ENCODE data around the gene TP53TG3D.
A peak's percentile ranks its signal among the peaks of the same experiment; 100 is the strongest.
"Not testable (repeated sequence)": the region's sequence is repeated elsewhere in the genome, so short reads cannot be mapped to it uniquely, and the experiment has no call there.

The TP53TG3D gene

DNA sequence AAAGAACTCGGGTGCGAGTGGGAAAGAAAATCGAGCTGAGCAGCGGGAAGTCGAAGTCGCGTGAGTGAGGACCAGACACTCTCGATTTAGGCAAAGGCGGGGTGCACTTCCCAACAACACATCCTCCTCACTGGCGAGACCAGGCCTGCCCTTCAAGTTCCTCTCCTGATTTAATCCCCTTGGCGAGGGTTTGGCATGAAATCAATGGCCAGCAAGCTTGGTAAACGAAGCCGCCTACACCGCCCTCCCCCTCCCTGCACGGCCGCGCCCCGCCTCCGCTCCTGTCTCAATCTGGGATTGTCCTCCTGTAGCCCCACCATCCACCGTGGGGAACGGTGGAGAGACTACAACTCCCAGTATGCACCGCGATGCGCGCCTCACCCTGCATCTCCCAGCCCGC lies at the start of gene TP53TG3D:
TP53TG3D (plus strand) TSS at position 301 of the 400 bp plus-strand sequence; CDS start at position 369, 68 bp downstream.
- not testable (repeated sequence) for H3K9me3 ChIP-seq (ENCODE audit: insufficient read depth, low read length, severe bottlenecking); ATAC-seq (ENCODE audit: insufficient read depth, low read depth); H3K27ac ChIP-seq (ENCODE audit: low read length); H3K9ac ChIP-seq (ENCODE audit: low read depth, low read length); H3K79me2 ChIP-seq (ENCODE audit: insufficient read depth, low read length); H3K4me2 ChIP-seq (ENCODE audit: insufficient read depth, low read length); DNase-seq; H3K27me3 ChIP-seq (ENCODE audit: insufficient read depth, low read length, poor library complexity); H2AFZ ChIP-seq (ENCODE audit: low read depth, low read length); H3K4me3 ChIP-seq (ENCODE audit: low read depth in 1 of 2, low read length in 2 of 2); H3K4me1 ChIP-seq (ENCODE audit: insufficient read depth, low read length); H4K20me1 ChIP-seq (ENCODE audit: insufficient read depth, low read length); H3K36me3 ChIP-seq (ENCODE audit: insufficient read depth, low read length)

- not testable (repeated sequence) for H3K4me3 ChIP-seq (ENCODE audit: low read depth in 1 of 2, low read length in 2 of 2); H2AFZ ChIP-seq (ENCODE audit: low read depth, low read length); H3K9me3 ChIP-seq (ENCODE audit: insufficient read depth, low read length, severe bottlenecking); H3K27me3 ChIP-seq (ENCODE audit: insufficient read depth, low read length, poor library complexity); H3K36me3 ChIP-seq (ENCODE audit: insufficient read depth, low read length); H3K9ac ChIP-seq (ENCODE audit: low read depth, low read length); H4K20me1 ChIP-seq (ENCODE audit: insufficient read depth, low read length); H3K79me2 ChIP-seq (ENCODE audit: insufficient read depth, low read length); H3K27ac ChIP-seq (ENCODE audit: low read length); H3K4me1 ChIP-seq (ENCODE audit: insufficient read depth, low read length); H3K4me2 ChIP-seq (ENCODE audit: insufficient read depth, low read length); ATAC-seq (ENCODE audit: insufficient read depth, low read depth)
- DNase-seq, result peak; percentile 44
These were observed 421 bp downstream of the TP53TG3D start for GRCh38 chr16:32253507-32253906.

- H4K20me1 ChIP-seq (ENCODE audit: insufficient read depth, low read length); H3K79me2 ChIP-seq (ENCODE audit: insufficient read depth, low read length); H3K27me3 ChIP-seq (ENCODE audit: insufficient read depth, low read length, poor library complexity); H2AFZ ChIP-seq (ENCODE audit: low read depth, low read length); H3K4me2 ChIP-seq (ENCODE audit: insufficient read depth, low read length); H3K4me3 ChIP-seq (ENCODE audit: low read depth in 1 of 2, low read length in 2 of 2); ATAC-seq (ENCODE audit: insufficient read depth, low read depth); H3K9ac ChIP-seq (ENCODE audit: low read depth, low read length); H3K27ac ChIP-seq (ENCODE audit: low read length); H3K4me1 ChIP-seq (ENCODE audit: insufficient read depth, low read length); H3K9me3 ChIP-seq (ENCODE audit: insufficient read depth, low read length, severe bottlenecking); H3K36me3 ChIP-seq (ENCODE audit: insufficient read depth, low read length); DNase-seq: not testable (repeated sequence)
These were observed 8.4 kb downstream of the TP53TG3D start for GRCh38 chr16:32261526-32261925.

- H3K4me3 ChIP-seq (ENCODE audit: low read depth in 1 of 2, low read length in 2 of 2); H3K9me3 ChIP-seq (ENCODE audit: insufficient read depth, low read length, severe bottlenecking); H4K20me1 ChIP-seq (ENCODE audit: insufficient read depth, low read length); H3K4me1 ChIP-seq (ENCODE audit: insufficient read depth, low read length); H3K27ac ChIP-seq (ENCODE audit: low read length); ATAC-seq (ENCODE audit: insufficient read depth, low read depth); H2AFZ ChIP-seq (ENCODE audit: low read depth, low read length); H3K9ac ChIP-seq (ENCODE audit: low read depth, low read length); DNase-seq; H3K36me3 ChIP-seq (ENCODE audit: insufficient read depth, low read length); H3K27me3 ChIP-seq (ENCODE audit: insufficient read depth, low read length, poor library complexity); H3K4me2 ChIP-seq (ENCODE audit: insufficient read depth, low read length); H3K79me2 ChIP-seq (ENCODE audit: insufficient read depth, low read length): not testable (repeated sequence)
These were observed 10.5 kb downstream of the TP53TG3D start for GRCh38 chr16:32263552-32263951.

DNA sequence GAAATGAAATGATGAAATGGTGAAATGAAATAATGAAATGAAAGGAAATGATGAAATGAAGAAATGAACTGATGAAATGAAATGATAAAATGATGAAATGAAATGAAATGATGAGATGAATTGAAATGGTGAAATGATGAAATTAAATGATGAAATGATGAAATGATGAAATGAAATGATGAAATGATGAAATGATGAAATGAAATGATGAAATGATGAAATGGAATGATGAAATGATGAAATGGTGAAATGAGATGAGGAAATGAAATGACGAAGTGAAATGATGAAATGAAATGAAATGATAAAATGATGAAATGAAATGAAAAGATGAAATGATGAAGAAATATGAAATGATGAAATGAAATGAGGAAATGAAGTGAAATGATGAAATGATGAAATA lies 28.8 kb downstream of the TP53TG3D start:
- not testable (repeated sequence) for H3K4me2 ChIP-seq (ENCODE audit: insufficient read depth, low read length); H3K4me1 ChIP-seq (ENCODE audit: insufficient read depth, low read length); H3K27ac ChIP-seq (ENCODE audit: low read length); H2AFZ ChIP-seq (ENCODE audit: low read depth, low read length); H4K20me1 ChIP-seq (ENCODE audit: insufficient read depth, low read length); H3K27me3 ChIP-seq (ENCODE audit: insufficient read depth, low read length, poor library complexity); H3K9ac ChIP-seq (ENCODE audit: low read depth, low read length); H3K79me2 ChIP-seq (ENCODE audit: insufficient read depth, low read length); H3K4me3 ChIP-seq (ENCODE audit: low read depth in 1 of 2, low read length in 2 of 2); H3K9me3 ChIP-seq (ENCODE audit: insufficient read depth, low read length, severe bottlenecking); ATAC-seq (ENCODE audit: insufficient read depth, low read depth); H3K36me3 ChIP-seq (ENCODE audit: insufficient read depth, low read length); DNase-seq

- not testable (repeated sequence) for DNase-seq; H4K20me1 ChIP-seq (ENCODE audit: insufficient read depth, low read length); H3K9me3 ChIP-seq (ENCODE audit: insufficient read depth, low read length, severe bottlenecking); H3K27ac ChIP-seq (ENCODE audit: low read length); H3K4me2 ChIP-seq (ENCODE audit: insufficient read depth, low read length); H3K79me2 ChIP-seq (ENCODE audit: insufficient read depth, low read length); H3K36me3 ChIP-seq (ENCODE audit: insufficient read depth, low read length); H3K9ac ChIP-seq (ENCODE audit: low read depth, low read length); ATAC-seq (ENCODE audit: insufficient read depth, low read depth); H2AFZ ChIP-seq (ENCODE audit: low read depth, low read length); H3K4me3 ChIP-seq (ENCODE audit: low read depth in 1 of 2, low read length in 2 of 2); H3K4me1 ChIP-seq (ENCODE audit: insufficient read depth, low read length); H3K27me3 ChIP-seq (ENCODE audit: insufficient read depth, low read length, poor library complexity)
These were observed 29.9 kb downstream of the TP53TG3D start for GRCh38 chr16:32283024-32283423.

DNA sequence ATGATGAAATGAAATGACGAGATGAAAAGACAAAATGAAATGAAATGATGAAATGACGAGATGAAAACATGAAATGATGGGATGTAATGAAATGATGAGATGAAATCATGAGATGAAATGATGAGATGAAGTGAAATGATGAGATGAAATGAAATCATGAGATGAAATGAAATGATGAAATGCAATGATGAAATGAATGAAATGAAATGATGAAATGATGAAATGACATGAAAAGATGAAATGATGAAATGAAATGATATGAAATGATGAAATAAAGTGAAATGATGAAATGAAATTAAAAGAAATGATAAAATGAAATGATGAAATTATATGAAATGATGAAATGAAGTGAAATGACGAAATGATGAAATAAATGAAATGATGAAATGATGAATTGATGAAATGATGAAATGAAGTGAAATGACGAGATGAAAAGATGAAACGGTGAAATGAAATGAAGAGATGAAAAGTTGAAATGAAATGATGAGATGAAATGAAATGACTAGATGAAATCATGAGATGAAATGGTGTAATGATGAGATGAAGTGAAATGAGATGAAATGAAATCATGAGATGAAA lies 30.9 kb downstream of the TP53TG3D start:
- not testable (repeated sequence) for H4K20me1 ChIP-seq (ENCODE audit: insufficient read depth, low read length); H3K4me2 ChIP-seq (ENCODE audit: insufficient read depth, low read length); H3K27me3 ChIP-seq (ENCODE audit: insufficient read depth, low read length, poor library complexity); ATAC-seq (ENCODE audit: insufficient read depth, low read depth); H3K36me3 ChIP-seq (ENCODE audit: insufficient read depth, low read length); DNase-seq; H3K79me2 ChIP-seq (ENCODE audit: insufficient read depth, low read length); H3K9ac ChIP-seq (ENCODE audit: low read depth, low read length); H3K4me1 ChIP-seq (ENCODE audit: insufficient read depth, low read length); H3K27ac ChIP-seq (ENCODE audit: low read length); H3K9me3 ChIP-seq (ENCODE audit: insufficient read depth, low read length, severe bottlenecking); H3K4me3 ChIP-seq (ENCODE audit: low read depth in 1 of 2, low read length in 2 of 2); H2AFZ ChIP-seq (ENCODE audit: low read depth, low read length)

- not testable (repeated sequence) for H3K79me2 ChIP-seq (ENCODE audit: insufficient read depth, low read length); H2AFZ ChIP-seq (ENCODE audit: low read depth, low read length); H3K36me3 ChIP-seq (ENCODE audit: insufficient read depth, low read length); H4K20me1 ChIP-seq (ENCODE audit: insufficient read depth, low read length); H3K9ac ChIP-seq (ENCODE audit: low read depth, low read length); DNase-seq; H3K9me3 ChIP-seq (ENCODE audit: insufficient read depth, low read length, severe bottlenecking); ATAC-seq (ENCODE audit: insufficient read depth, low read depth); H3K4me3 ChIP-seq (ENCODE audit: low read depth in 1 of 2, low read length in 2 of 2); H3K4me2 ChIP-seq (ENCODE audit: insufficient read depth, low read length); H3K27me3 ChIP-seq (ENCODE audit: insufficient read depth, low read length, poor library complexity); H3K27ac ChIP-seq (ENCODE audit: low read length); H3K4me1 ChIP-seq (ENCODE audit: insufficient read depth, low read length)
These were observed 32.0 kb downstream of the TP53TG3D start for GRCh38 chr16:32284800-32285796.

All from DND-41 (cell line).